ENCODE measurements around the gene TIMM29.
"Not testable (repeated sequence)": the region's sequence is repeated elsewhere in the genome, so short reads cannot be mapped to it uniquely, and the experiment has no call there.

TIMM29 gene

DNA sequence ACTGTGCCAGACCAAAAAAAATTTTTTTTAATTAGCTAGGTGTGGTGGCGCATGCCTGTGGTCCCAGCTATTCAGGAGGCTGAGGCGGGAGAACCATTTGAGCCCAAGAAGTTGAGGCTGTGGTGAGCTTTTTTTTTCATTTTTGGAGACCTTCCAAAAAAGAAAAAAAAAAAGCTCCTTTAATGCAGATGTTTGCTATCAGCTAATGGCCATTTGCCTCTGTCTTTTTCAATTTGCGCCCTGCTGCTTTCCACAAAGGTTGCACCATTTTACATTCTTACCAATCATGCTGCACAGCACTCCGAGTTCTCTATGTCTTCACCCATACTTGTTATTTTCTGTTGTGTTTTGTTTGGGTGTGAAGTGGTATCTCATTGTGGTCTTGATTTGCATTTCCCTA, 16.7 kb downstream of the TIMM29 start:
- Mint-ChIP-seq H3K9me3 (no peaks in the 10 kb centered on the region), H3K27me3 (ENCODE audit: low read depth, poor library complexity) (no peaks in the 10 kb centered on the region), H3K27ac (no peak overlapping the region), H3K36me3 (ENCODE audit: low read depth) (no peaks in the 10 kb centered on the region), H3K4me1 (peaks cover 5% of the 10 kb centered on the region), H3K4me3 (no peak overlapping the region)
- TF ChIP-seq, protein P1, sequence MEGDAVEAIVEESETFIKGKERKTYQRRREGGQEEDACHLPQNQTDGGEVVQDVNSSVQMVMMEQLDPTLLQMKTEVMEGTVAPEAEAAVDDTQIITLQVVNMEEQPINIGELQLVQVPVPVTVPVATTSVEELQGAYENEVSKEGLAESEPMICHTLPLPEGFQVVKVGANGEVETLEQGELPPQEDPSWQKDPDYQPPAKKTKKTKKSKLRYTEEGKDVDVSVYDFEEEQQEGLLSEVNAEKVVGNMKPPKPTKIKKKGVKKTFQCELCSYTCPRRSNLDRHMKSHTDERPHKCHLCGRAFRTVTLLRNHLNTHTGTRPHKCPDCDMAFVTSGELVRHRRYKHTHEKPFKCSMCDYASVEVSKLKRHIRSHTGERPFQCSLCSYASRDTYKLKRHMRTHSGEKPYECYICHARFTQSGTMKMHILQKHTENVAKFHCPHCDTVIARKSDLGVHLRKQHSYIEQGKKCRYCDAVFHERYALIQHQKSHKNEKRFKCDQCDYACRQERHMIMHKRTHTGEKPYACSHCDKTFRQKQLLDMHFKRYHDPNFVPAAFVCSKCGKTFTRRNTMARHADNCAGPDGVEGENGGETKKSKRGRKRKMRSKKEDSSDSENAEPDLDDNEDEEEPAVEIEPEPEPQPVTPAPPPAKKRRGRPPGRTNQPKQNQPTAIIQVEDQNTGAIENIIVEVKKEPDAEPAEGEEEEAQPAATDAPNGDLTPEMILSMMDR (IDR thresholded peaks at IDR 0.05), result no peak
- no peak for DNase-seq

DNA sequence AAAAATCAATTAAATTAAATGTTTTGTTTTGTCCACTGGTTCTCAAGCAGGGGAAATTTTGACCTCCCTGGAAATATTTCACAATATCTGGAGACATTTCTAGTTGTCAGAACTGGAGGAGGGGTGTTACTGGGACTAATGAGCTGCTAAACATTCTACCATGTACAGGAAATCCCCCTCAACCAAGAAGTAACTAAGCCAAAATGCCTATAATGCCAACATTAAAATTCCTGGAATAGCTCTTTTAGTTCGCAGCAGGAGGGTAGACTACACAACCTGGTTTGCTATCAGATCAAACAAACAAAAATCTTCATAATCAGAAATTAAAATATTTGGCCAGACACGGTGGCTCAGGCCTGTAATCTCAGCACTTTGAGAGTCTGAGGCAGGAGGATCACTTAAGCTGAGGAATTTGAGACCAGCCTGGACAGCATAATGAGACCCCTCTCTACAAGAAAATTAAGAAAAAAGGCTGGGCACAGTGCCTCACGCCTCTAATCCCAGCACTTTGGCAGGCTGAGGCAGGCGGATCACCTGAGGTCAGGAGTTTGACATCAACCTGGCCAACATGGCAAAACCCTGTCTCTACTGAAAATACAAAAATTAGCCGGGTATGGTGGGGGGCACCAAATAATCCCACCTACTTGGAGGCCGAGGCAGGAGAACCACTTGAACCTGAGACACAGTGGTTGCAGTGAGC, 18.5 kb downstream of the TIMM29 start:
- Mint-ChIP-seq H3K4me1 (no peaks in the 10 kb centered on the region), H3K9me3 (no peaks in the 10 kb centered on the region), H3K27ac (peak overlapping the region; percentile 32), H3K27me3 (ENCODE audit: low read depth, poor library complexity) (no peaks in the 10 kb centered on the region), H3K36me3 (ENCODE audit: low read depth) (no peaks in the 10 kb centered on the region), H3K4me3 (no peak overlapping the region)
- no peak for DNase-seq
- TF ChIP-seq, protein P1 (IDR thresholded peaks at IDR 0.05), result no peak

DNA sequence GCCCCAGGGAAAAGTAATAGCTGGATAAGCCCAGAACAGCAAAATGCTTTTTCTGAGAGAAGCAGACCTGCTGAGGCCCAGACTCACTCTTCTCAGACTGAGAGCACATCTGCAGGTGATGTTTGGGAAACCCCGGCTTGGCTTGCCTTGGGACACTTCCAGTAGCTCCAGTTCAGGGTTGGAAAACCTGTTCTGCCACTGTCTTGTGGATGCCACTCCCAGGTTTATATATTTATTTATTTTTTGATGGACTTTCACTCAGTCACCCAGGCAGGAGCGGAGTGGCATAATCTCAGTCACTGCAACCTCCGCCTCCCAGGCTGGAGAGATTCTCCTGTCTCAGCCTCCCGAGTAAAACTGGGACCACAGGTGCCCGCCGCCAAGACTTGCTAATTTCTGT, 24.2 kb downstream of the TIMM29 start:
- no peak overlapping the region for H3K4me3 Mint-ChIP-seq
- no peak for DNase-seq
- H3K9me3 Mint-ChIP-seq, result no peaks in the 10 kb centered on the region
- no peaks in the 10 kb centered on the region for H3K36me3 Mint-ChIP-seq (ENCODE audit: low read depth)
- H3K27me3 Mint-ChIP-seq (ENCODE audit: low read depth, poor library complexity), result no peaks in the 10 kb centered on the region
- H3K4me1 Mint-ChIP-seq, result no peaks in the 10 kb centered on the region
- TF ChIP-seq, protein P1 (IDR thresholded peaks at IDR 0.05), result no peak
- no peak overlapping the region for H3K27ac Mint-ChIP-seq

DNA sequence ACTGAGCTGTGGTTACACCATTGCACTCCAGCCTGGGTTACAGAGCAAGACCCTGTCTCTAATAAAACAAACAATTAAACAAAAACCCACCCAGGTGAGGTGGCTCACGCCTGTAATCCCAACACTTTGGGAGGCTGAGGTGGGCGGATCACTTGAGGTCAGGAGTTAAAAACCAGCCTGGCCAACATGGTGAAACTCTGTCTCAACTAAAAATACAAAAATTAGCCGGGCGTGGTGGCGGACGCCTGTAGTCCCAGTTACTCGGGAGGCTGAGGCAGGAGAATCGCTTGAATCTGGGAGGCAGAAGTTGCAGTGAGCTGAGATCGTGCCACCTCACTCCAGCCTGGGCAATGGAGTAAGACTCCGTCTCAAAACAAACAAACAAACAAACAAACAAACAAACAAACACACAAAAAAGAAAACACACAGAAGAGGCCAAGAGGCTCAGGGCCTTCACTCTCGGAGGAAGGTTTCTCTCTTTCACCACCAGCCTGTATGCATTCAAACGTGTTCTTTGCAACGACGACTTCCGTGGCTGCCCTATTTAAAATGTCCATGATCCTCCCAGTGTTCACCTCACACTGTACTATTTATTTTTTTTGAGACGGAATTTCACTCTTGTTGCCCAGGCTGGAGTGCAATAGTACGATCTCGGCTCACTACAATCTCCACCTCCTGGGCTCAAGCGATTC, 30.8 kb downstream of the TIMM29 start:
- not testable (repeated sequence) for H3K9me3 Mint-ChIP-seq; H3K27me3 Mint-ChIP-seq (ENCODE audit: low read depth, poor library complexity); H3K27ac Mint-ChIP-seq; DNase-seq
- Mint-ChIP-seq H3K36me3 (ENCODE audit: low read depth) (peaks cover 13% of the 10 kb centered on the region), H3K4me3 (peak overlapping the region; percentile 85), H3K4me1 (peaks cover 27% of the 10 kb centered on the region)

DNA sequence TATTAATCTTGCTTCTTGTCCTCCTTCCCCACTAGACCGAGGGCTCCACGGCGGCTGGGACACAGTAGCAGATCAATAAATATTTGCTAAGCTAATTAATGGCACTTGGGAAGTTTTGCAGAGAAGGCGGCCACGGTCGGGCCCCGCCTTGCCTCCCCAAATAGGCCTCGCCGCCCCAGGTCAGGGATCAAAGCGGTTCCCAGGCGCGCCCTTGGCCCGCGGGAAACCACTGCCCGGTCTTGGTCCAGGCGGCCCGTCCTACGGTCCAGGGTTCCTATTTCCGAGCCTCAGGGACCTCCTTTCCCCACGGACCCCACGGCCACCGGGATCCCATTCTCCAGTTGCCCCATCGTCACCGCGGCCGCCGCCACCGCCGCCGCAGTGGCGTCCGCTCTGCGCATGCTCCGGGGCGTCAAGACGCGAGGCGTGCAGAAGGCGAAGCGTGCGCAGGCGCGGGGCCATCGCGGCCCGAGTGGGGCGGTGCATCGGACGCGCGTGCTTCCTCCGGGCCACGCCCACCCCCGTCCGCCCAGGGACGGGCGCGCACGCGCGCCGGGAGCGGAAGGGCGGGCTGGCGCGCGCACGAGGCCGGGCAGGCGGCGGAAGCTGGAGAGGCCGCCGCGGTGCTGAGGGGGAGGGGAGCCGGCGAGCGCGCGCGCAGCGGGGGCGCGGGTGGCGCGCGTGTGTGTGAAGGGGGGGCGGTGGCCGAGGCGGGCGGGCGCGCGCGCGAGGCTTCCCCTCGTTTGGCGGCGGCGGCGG, 31.9 kb downstream of the TIMM29 start, which contains the start of gene SMARCA4:
SMARCA4 (plus strand) TSS at position 717 of the 759 bp plus-strand sequence. CDS start 23,122 bp downstream, outside the sequence.
- TF ChIP-seq, protein P1 (IDR thresholded peaks at IDR 0.05), result no peak
- peaks cover 31% of the 10 kb centered on the region for H3K4me1 Mint-ChIP-seq

More for the DNA sequence above, 31.9 kb downstream of the TIMM29 start, which contains the start of gene SMARCA4:
- Mint-ChIP-seq H3K4me3 (peak within 1 kb of the TSS; percentile 96), H3K27ac (peak within 1 kb of the TSS; percentile 96), H3K9me3 (no peaks in the 10 kb centered on the region), H3K27me3 (ENCODE audit: low read depth, poor library complexity) (no peaks in the 10 kb centered on the region), H3K36me3 (ENCODE audit: low read depth) (peaks cover 21% of the 10 kb centered on the region)
- DNase-seq, result peak; percentile 99

All from nephron progenitor cell (in vitro differentiated cells).